ENCODE data around the gene NCKAP1. TPM values are rescaled to one million over a fixed set of nuclear protein-coding genes. Genes with fewer than 3 reads are reported as not detected.
"Not testable (repeated sequence)": the region's sequence is repeated elsewhere in the genome, so short reads cannot be mapped to it uniquely, and the experiment has no call there.

NCKAP1 gene
- total RNA-seq, 1 experiment from 2014 or later = 76.2 TPM

- no peaks in the 10 kb centered on the region for H3K27me3 ChIP-seq (ENCODE audit: low read length)
- BruUV-seq (replicated peaks) = no TSS peak
These were observed 11.2 kb upstream of the NCKAP1 start for GRCh38 chr2:183049420-183049819.

DNA sequence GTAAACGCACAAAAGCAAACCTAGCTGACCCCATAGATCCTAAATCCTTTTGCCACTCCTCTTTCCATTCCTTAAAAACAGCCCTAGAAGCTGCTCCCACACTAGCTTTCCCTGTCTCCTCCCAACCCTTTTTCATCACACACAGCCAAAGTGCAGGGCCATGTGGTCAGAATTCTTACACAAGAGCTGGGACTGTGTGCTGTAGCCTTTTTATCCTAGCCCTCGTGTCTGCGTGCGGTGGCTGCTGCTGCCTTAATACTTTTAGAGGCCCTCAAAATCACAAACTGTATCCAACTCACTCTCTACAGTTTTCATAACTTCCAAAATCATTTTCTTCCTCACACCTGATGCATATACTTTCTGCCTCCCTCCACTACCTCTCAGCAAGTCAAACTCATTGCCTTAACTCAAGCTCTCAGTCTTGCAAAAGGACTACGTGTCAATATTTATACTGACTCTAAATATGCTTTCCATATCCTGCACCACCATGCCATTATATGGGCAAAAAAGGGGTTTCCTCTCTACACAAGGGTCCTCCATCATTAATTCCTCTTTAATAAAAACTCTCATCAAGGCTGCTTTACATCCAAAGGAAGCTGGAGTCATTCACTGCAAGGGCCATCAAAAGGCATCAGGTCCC lies 9.3 kb upstream of the NCKAP1 start:
- H3K4me2 ChIP-seq (ENCODE audit: low read length); intact Hi-C loops (cut with micrococcal nuclease); DNase-seq; H3K9me2 ChIP-seq (replicated peaks; ENCODE audit: low read length); ATAC-seq; H3K27me3 ChIP-seq (ENCODE audit: low read length); BruUV-seq (replicated peaks); H3K27ac ChIP-seq (ENCODE audit: low read length); H3K79me2 ChIP-seq (ENCODE audit: low read length); H4K20me1 ChIP-seq (ENCODE audit: low read length); CTCF ChIA-PET; H3K4me1 ChIP-seq (ENCODE audit: insufficient read depth, low read length); H3K9me3 ChIP-seq (ENCODE audit: low read length); H2AFZ ChIP-seq (ENCODE audit: low read length); H3K4me3 ChIP-seq (ENCODE audit: low read length); POLR2A ChIA-PET (ENCODE audit: unreplicated experiment); H3K36me3 ChIP-seq (ENCODE audit: low read depth, low read length); H3F3A ChIP-seq (ENCODE audit: low read length, unreplicated experiment); H3K9ac ChIP-seq (ENCODE audit: low read length): not testable (repeated sequence)

More at GRCh38 chr2:183049420-183049819, 11.2 kb upstream of the NCKAP1 start:
- CTCF ChIA-PET = no interaction called here
- Histone ChIP-seq H3K4me2 (ENCODE audit: low read length) (no peak overlapping the region), H3K4me1 (ENCODE audit: insufficient read depth, low read length) (no peaks in the 10 kb centered on the region), H3K9me3 (ENCODE audit: low read length) (no peaks in the 10 kb centered on the region), H2AFZ (ENCODE audit: low read length) (no peak overlapping the region), H3K4me3 (ENCODE audit: low read length) (no peak overlapping the region), H4K20me1 (ENCODE audit: low read length) (no peaks in the 10 kb centered on the region), H3K9me2 (replicated peaks; ENCODE audit: low read length) (no peaks in the 10 kb centered on the region), H3K27ac (ENCODE audit: low read length) (no peak overlapping the region), H3K79me2 (ENCODE audit: low read length) (no peaks in the 10 kb centered on the region), H3F3A (ENCODE audit: low read length, unreplicated experiment) (no peaks in the 10 kb centered on the region), H3K9ac (ENCODE audit: low read length) (no peak overlapping the region), H3K36me3 (ENCODE audit: low read depth, low read length) (no peaks in the 10 kb centered on the region)
- no peak for TF ChIP-seq EZH2 (IDR thresholded peaks at IDR 0.05; ENCODE audit: low read length, unreplicated experiment)
- TF ChIP-seq EZH2phosphoT487 (IDR thresholded peaks at IDR 0.05; ENCODE audit: borderline replicate concordance, low read length) = no peak
- TF ChIP-seq, protein P1, sequence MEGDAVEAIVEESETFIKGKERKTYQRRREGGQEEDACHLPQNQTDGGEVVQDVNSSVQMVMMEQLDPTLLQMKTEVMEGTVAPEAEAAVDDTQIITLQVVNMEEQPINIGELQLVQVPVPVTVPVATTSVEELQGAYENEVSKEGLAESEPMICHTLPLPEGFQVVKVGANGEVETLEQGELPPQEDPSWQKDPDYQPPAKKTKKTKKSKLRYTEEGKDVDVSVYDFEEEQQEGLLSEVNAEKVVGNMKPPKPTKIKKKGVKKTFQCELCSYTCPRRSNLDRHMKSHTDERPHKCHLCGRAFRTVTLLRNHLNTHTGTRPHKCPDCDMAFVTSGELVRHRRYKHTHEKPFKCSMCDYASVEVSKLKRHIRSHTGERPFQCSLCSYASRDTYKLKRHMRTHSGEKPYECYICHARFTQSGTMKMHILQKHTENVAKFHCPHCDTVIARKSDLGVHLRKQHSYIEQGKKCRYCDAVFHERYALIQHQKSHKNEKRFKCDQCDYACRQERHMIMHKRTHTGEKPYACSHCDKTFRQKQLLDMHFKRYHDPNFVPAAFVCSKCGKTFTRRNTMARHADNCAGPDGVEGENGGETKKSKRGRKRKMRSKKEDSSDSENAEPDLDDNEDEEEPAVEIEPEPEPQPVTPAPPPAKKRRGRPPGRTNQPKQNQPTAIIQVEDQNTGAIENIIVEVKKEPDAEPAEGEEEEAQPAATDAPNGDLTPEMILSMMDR (conservative IDR thresholded peaks at IDR 0.05; ENCODE audit: low read depth, low read length) = no peak
- ATAC-seq (no peak), DNase-seq (no peak)
- intact Hi-C loops (cut with micrococcal nuclease) = no loop called here
- POLR2A ChIA-PET (ENCODE audit: unreplicated experiment) = no interaction called here

DNA sequence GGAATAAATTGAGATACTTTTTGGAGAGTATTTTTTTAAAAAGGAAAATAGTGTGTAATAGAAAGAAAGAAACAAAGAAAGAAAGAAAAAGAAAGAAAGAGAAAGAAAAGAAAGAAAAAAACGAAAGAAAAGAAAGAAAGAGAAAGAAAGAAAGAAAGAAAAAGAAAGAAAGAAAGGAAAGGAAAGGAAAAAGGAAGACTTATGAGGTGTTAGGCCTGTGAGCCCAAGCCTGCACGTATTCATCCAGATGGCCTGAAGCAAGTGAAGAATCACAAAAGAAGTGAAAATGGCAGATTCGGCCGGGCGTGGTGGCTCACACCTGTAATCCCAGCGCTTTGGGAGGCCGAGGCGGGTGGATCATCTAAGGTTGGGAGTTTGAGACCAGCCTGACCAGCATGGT lies 5.3 kb upstream of the NCKAP1 start:
- ATAC-seq; H3K4me3 ChIP-seq (ENCODE audit: low read length); H4K20me1 ChIP-seq (ENCODE audit: low read length); H3K27ac ChIP-seq (ENCODE audit: low read length); H3K36me3 ChIP-seq (ENCODE audit: low read depth, low read length); H3K9ac ChIP-seq (ENCODE audit: low read length); CTCF ChIA-PET; H3F3A ChIP-seq (ENCODE audit: low read length, unreplicated experiment); H2AFZ ChIP-seq (ENCODE audit: low read length); intact Hi-C loops (cut with micrococcal nuclease); H3K9me3 ChIP-seq (ENCODE audit: low read length); H3K9me2 ChIP-seq (replicated peaks; ENCODE audit: low read length); POLR2A ChIA-PET (ENCODE audit: unreplicated experiment); DNase-seq; BruUV-seq (replicated peaks); H3K4me1 ChIP-seq (ENCODE audit: insufficient read depth, low read length); H3K27me3 ChIP-seq (ENCODE audit: low read length); H3K79me2 ChIP-seq (ENCODE audit: low read length); H3K4me2 ChIP-seq (ENCODE audit: low read length): not testable (repeated sequence)

- H3K4me3 ChIP-seq (ENCODE audit: low read length) = no peak overlapping the region
- CTCF ChIA-PET = no interaction called here
- BruUV-seq (replicated peaks) = no TSS peak
- no peaks in the 10 kb centered on the region for H3K9me2 ChIP-seq (replicated peaks; ENCODE audit: low read length)
- H2AFZ ChIP-seq (ENCODE audit: low read length) = no peak overlapping the region
- H3K4me1 ChIP-seq (ENCODE audit: insufficient read depth, low read length) = peaks cover 16% of the 10 kb centered on the region
- H3K27me3 ChIP-seq (ENCODE audit: low read length) = no peaks in the 10 kb centered on the region
- no peaks in the 10 kb centered on the region for H3K36me3 ChIP-seq (ENCODE audit: low read depth, low read length)
- H3K4me2 ChIP-seq (ENCODE audit: low read length) = no peak overlapping the region
- DNase-seq (no peak), ATAC-seq (no peak)
- TF ChIP-seq EZH2phosphoT487 (IDR thresholded peaks at IDR 0.05; ENCODE audit: borderline replicate concordance, low read length) (no peak), EZH2 (IDR thresholded peaks at IDR 0.05; ENCODE audit: low read length, unreplicated experiment) (no peak)
- TF ChIP-seq, protein P1 (conservative IDR thresholded peaks at IDR 0.05; ENCODE audit: low read depth, low read length) = no peak
- H3K9ac ChIP-seq (ENCODE audit: low read length) = no peak overlapping the region
- POLR2A ChIA-PET (ENCODE audit: unreplicated experiment) = no interaction called here
- peaks cover 24% of the 10 kb centered on the region for H3K79me2 ChIP-seq (ENCODE audit: low read length)
- no peaks in the 10 kb centered on the region for H3F3A ChIP-seq (ENCODE audit: low read length, unreplicated experiment)
- no peak overlapping the region for H3K27ac ChIP-seq (ENCODE audit: low read length)
- peaks cover 15% of the 10 kb centered on the region for H4K20me1 ChIP-seq (ENCODE audit: low read length)
- intact Hi-C loops (cut with micrococcal nuclease) = no loop called here
- H3K9me3 ChIP-seq (ENCODE audit: low read length) = no peaks in the 10 kb centered on the region
These were observed 2.3 kb upstream of the NCKAP1 start for GRCh38 chr2:183040604-183041003.
